Activated CD4-positive, alpha-beta T cell treated with anti-CD3 and anti-CD28 coated beads, Interleukin-2, amount 50 U/mL, for 1 hour (primary cell): ENCODE data around the gene TRNAU1AP.
"Not testable (repeated sequence)": the region's sequence is repeated elsewhere in the genome, so short reads cannot be mapped to it uniquely, and the experiment has no call there.

Source experiments
- DNase-seq: peaks from one replicate; pipeline ENCODE4 v3.0.0-alpha.2; 2020

The TRNAU1AP gene

DNA sequence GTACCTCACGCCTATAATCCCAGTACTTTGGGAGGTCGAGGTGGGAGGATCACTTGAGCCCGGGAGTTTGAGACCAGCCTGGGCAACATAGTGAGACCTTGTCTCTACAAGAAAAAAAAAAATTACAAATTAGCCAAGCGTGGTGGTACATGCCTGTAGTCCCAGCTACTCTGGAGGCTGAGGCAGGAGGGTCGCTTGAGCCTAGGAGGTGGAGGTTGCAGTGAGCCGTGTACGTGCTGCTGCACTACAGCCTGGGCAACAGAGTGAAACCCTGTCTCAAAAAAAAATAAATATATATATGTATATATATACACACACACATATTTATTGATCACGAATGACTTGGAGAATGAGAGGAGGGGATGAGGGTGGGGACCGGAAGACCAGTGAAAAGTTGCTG is 30.3 kb upstream of the TRNAU1AP start:
- DNase-seq: not testable (repeated sequence)

DNA sequence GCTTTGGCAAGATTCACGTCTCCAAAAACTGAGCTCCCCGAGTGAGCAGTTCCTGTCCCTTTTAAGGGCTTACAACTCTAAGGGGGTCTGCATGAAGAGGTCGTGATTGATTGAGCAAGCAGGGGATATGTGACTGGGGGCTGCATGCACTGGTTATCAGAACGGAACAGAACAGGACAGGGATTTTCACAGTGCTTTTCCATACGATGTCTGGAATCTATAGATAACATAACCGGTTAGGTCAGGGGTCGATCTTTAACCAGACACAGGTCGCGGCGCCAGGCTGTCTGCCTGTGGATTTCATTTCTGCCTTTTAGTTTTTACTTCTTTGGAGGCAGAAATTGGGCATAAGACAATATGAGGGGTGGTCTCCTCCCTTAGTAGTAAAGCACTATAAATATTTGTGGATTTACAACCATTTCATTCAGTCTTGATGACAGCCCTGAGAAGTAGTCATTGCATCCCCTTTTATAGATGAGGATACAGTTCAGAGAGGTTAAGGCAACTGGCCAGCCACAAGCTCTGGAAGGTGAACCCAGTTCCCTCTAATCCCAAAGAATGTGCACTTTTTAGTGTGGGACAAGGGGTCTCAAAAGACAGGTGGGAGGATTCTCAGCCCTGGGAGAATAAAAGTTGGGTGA is 27.8 kb upstream of the TRNAU1AP start:
- not testable (repeated sequence) for DNase-seq

DNA sequence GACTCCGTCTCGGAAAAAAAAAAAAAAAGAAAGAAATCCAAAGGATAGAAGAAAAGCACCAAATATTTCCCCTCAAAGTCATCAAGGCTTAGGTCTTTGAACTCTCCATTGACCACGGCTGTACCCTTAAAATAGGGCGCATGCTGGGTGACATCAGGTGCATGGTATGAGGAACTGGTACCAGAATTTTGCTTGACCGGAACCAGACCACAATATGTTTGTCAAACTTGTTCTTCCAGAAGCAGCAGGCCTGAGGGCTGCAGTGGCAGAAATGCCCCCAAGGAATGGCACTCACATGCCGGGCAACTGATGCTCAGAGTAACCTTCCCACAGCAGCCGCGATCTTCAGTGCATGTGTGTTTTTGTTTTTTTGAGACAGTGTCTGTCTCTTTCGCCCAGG is 26.0 kb upstream of the TRNAU1AP start:
- no peak for DNase-seq

DNA sequence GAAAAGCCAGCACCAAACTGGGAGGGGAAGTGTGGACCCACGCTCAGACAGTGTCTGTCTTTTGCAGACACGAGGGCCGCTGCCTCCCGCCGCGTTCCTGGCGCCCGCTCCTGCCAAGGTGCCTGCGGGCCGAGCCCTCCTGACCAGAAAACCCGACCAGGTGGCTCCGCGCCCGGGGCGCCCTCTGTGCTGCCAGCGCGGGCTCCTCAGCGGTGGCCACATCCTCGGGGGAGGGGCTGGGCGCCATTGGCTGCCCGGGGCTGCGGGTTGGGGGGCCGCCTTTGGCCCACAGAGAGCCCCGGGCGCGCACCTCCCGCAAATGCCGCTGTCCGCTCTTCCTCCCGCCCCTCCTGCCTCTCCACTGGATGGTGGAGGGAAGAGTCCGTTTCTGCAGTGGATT is 22.4 kb upstream of the TRNAU1AP start:
- no peak for DNase-seq

DNA sequence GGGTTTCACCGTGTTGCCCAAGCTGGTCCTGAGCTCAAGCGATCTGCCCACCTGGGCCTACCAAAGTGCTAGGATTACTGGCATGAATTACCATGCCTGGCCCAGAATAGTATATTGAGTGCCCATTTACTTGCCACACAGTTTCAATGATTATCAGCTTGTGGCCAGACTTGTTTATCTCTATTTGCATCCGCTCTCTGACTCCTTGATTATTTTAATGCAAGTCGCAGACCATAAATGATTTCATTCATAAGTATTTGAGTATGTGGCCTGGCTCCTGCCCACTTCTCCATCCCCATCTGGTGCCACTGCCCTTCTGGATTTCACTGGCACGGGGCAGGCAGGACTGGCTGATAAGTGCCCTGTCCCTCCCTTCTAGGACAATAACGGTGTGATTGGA is 18.2 kb upstream of the TRNAU1AP start:
- DNase-seq: no peak

DNA sequence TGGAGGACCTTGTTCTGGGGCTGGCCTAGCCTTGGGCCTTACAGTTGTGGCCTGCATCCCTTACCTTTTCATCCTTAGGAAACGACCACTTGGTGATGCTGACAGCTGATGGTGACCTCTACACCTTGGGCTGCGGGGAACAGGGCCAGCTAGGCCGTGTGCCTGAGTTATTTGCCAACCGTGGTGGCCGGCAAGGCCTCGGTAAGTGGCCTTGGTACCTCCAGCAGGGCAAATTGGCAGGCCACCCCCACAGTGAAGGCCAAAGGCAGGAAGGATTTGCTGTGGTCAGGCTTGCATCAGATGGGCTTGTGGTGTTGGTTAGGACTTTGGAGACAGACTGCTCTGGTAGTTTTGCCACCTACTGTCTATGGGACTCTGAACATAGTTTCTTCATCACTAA is 17.7 kb upstream of the TRNAU1AP start:
- no peak for DNase-seq

DNA sequence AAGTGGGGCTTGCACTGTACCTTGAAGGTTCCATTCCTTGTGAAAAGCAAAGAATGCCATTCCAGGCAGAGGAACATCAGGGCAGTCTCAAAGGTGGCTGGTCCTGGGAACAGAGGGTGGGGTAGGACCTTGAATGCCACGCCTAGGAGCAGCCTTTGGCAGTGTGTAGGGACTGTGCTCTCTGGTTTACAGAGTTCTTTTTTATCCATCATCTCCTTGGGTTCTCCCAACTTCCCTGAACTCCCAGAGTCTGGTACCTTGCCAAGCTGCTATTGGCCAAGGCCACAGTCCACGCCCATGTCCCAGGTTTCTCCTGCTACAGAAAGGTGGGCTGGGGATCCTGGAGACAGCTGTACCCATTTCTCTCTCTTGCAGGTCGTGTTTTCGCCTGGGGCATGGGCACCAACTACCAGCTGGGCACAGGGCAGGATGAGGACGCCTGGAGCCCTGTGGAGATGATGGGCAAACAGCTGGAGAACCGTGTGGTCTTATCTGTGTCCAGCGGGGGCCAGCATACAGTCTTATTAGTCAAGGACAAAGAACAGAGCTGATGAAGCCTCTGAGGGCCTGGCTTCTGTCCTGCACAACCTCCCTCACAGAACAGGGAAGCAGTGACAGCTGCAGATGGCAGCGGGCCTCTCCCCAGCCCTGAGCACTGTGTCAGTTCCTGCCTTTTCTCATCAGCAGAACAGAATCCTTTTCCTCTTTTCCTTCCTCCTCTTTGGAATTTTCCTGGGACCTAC is 15.3 kb upstream of the TRNAU1AP start:
- DNase-seq: no peak

DNA sequence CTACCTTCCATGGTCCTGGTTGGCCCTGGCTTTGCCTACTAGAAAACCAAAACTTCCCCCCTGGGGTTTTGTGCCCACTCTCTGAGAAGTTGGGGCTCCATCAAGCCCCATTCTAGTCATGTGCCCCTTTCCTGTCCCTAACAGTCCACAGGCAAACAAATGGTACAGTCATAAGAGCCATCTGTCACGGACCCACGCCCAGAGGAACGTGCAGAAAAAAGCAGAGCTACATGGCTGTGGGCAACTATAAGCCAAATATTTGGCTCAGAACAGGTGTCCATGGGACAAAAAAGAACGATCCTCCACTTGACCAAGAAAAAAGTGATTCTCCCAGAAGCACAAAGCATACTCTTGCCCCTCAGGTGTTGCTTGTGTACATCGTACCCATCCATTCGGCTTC is 14.6 kb upstream of the TRNAU1AP start:
- no peak for DNase-seq

DNA sequence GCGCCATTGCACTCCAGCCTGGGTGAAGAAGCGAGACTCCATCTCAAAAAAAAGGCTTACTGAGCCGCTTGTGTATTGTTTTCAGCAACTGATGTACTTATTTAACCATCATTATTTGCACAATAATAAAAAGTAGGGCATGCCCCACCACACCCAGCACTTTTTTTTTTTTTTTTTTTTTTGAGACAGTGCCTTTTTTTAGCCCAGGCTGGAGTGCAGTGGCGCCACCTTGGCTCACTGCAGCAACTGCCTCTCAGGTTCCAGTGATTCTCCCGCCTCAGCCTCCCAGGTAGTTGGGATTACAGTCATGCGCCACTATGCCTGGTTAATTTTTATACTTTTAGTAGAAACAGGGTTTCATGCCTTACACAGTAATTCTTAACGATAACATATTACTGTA is 12.2 kb upstream of the TRNAU1AP start:
- DNase-seq: no peak

DNA sequence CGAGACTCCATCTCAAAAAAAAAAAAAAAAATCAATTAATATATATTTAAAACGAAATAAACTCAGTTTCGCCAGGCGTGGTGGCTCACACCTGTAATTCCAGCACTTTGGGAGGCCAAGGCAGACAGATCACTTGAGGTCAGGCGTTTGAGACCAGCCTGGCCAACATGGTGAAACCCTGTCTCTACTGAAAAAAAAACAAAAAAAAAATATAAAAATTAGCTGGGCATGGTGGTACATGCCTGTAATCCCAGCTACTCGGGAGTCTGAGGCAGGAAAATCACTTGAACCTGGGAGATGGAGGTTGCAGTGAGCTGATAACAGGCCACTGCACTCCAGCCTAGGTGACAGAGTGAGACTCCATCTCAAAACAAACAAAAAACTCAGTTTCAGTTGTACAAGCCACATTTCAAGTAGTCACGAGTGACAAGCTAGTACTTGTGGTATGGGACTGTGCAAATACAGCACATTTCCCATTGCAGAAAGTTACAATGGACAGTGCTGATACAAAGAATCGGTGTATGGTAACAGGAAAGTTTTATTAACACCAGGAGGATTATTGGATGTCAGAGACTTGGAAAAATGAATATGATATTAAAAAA is 11.4 kb upstream of the TRNAU1AP start:
- not testable (repeated sequence) for DNase-seq

DNA sequence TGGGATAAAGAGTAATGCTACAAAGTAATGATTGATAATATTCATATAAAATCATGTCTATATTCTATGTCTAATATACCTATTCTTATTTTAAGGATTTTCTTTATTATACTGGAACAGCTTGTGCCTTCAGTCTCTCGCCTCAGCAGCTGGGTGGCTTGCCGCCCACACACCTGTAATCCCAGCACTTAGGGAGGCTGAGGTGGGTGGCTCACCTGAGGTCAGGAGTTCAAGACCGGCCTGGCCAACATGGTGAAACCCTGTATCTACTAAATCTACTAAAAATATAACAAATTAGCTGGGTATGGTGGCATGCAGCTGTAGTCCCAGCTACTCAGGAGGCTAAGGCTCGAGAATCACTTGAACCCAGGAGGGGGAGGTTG is 7.6 kb upstream of the TRNAU1AP start:
- no peak for DNase-seq

DNA sequence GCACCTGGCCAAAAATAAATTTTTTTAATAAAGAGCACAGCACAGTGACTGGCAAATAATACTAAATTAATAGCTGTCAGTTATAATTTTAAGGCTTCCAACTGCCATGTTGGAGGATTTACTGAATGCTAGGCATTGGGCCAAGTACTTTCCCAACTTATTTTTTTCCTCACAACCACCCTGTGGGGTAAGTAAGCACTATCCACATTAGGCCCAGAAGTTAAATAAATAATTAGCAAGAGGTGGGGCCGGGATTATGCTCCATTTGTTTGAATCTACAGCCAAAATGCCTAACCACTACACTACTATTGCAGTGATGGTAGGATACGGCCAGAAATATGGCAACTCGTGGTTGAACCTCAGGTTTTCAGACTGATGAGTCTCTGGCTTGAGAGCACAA is 4.6 kb upstream of the TRNAU1AP start:
- no peak for DNase-seq

DNA sequence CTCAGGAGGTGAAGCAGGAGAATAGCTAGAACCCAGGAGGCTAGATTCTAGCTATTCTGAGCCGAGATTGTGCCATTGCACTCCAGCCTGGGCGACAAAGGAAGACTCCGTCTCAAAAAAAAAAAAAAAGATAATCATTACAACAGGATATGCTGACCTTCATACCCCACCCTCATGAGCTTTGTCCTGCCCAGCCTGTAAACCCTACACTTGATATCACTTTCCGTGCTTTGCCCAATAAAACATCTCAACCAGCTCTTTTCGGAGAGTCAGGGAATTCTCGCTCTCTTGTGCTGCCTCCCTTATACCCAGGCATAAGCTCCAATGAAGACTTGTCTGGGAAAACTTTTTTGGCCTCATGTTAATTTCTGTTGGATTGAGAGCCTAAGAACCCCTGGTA is 1.5 kb upstream of the TRNAU1AP start:
- no peak for DNase-seq

DNA sequence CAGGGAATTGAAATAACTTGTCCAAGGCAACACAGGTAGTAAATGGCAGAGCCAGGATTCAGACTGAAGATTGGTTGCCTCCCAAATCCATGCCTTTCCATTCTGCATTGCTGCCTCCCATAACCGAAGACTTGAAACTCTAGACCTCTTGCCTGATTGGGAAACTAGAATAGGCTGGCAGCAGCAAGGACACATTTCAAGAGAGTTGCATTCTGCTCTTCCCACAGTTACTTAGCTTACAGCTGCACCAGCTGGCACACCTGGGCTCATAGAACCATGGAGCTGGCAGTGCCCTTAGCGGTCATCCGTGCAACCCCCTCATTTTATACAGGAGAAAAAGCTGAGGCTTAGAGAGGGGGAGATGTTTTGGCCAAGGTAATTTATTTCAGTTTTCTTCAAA is 8.0 kb downstream of the TRNAU1AP start:
- DNase-seq: no peak

DNA sequence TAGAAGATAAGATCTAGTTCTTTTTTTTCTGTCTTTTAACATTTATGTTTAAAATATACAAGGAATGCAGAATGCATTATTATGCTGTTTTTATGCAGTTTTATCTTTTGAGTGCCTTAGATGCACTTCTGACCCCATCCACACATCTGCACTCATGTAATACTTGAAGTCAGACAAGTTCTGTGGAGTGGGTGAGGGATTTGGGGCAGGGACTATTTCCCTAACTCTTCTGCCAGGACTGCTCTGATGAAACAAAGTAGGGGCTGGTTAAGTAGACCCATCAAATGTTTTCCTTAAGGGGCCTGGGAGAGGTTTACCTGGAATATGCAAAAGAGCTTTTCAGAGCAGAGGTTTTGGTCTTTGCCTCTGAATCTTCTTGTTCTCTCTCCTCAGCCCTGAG is 11.4 kb downstream of the TRNAU1AP start:
- no peak for DNase-seq

DNA sequence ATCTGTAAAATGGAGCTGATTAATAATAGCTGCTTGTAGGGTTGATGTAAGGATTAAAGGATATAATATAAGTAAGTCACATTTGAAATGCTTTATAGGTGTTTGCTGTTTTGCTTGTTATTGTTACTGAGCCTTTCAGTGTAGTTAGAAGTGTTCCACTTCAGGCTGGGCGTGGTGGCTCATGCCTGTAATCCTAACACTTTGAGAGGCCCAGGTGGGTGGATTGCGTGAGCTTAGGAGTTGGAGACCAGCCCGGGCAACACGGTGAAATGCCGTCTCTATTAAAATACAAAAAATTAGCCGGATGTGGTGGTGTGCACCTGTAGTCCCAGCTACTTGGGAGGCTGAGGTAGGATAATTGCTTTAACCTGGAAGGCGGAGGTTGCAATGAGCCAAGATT is 12.2 kb downstream of the TRNAU1AP start:
- DNase-seq: no peak

DNA sequence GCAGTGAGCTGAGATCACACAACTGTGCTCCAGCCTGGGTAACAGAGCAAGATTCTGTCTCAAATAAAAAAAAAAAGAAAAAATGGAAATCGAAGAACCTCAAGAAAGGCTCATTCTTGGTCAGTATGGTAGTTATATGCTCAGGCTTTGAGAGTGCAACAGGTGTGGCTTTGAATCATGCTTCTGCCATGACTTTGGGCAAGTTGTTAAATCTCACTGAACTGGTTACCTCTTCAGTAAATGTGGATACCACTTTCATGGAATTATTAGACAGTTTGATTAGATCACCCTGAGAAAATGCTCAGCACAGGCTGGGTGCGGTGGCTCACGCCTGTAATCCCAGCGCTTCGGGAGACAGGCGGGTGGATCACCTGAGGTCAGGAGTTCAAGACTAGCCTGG is 12.8 kb downstream of the TRNAU1AP start:
- DNase-seq: no peak

DNA sequence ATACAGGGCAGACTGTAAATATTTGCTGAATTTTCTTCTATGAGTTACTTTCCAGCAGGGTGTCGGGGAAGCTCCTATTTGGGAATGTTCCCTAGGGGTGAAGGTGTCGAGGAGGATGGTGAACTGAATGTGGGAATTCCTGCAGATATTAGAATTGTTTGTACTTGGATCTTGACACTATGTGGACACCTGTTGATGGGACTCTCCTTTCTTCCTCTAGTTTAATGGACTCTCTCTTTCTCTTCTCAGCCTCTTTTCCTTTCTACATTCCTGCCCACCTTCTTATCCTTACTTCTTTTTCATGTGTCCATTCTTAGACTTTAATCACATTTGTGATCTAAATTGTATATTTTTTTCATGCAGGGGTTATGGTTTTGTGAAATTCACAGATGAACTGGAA is 14.0 kb downstream of the TRNAU1AP start:
- no peak for DNase-seq

DNA sequence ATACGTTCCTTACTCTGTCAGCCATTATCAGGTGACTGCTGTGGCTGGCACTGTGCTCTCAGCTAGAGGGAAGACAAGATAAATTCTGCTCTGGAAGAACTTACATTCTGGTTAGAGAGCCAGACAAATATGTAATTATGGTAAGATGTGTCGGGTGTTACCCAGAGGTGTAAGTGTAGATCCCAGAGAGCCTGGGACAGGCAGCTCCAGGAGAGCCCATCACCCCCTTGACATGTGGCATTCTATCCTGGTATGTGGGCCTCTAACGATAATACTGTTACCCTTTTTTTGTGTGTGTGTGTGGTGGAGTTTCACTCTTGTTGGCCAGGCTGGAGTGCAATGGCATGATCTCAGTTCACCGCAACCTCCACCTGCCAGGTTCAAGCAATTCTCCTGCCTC is 19.0 kb downstream of the TRNAU1AP start:
- no peak for DNase-seq

DNA sequence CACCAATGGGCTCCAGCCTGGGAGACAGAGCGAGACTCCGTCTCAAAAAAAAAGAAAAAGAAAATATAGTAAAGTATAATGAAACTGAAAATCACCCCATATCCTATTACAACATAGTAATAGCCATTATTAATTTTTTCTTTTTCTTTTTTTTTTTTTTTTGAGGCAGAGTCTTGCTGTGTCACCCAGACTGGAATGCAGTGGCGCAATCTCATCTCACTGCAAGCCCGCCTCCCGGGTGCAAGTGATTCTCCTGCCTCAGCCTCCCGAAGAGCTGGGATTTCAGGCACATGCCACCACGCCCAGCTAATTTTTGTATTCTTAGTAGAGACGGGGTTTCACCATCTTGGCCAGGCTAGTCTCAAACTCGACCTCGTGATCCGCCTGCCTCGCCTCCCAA is 20.0 kb downstream of the TRNAU1AP start:
- DNase-seq: not testable (repeated sequence)

DNA sequence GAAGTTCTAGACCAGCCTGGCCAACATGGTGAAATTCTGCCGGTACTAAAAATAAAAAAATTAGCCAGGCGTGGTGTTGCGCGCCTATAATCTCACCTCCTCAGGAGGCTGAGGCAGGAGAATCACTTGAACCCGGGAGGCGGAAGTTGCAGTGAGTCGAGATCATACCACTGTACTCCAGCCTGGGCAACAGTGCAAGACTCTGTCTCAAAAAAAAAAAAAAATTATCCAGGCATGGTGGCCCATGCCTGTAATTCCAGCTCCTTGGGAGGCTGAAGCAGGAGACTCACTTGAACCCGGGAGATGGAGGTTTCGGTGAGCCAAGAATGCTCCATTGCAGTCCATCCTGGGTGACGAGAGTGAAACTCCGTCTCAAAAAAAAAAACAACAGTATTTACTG is 20.7 kb downstream of the TRNAU1AP start:
- no peak for DNase-seq

DNA sequence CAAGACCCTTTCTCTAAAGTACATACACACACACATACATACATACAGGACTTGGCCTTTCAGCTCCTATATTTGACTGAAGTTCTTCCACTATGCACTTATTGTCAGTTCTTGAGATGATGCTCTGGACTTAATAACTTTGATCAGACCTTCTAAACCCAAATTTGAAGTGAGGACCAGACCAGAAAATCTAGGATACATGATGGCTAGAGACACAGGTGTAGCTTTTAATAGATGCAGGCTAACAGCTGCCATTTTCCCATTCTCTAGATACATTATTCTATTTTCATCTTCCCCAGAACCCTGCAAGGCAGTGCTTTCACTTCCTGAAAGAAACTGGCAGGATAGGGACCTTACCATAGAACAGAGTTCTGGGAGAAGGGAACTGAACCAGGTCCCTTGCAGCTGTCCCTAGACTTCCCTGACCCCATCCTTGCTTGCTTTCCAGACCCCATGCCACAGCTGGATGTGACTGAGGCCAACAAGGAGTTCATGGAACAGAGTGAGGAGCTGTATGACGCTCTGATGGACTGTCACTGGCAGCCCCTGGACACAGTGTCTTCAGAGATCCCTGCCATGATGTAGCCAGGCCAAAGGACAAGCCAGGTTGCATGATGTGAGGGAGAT is 24.3 kb downstream of the TRNAU1AP start:
- DNase-seq: no peak

DNA sequence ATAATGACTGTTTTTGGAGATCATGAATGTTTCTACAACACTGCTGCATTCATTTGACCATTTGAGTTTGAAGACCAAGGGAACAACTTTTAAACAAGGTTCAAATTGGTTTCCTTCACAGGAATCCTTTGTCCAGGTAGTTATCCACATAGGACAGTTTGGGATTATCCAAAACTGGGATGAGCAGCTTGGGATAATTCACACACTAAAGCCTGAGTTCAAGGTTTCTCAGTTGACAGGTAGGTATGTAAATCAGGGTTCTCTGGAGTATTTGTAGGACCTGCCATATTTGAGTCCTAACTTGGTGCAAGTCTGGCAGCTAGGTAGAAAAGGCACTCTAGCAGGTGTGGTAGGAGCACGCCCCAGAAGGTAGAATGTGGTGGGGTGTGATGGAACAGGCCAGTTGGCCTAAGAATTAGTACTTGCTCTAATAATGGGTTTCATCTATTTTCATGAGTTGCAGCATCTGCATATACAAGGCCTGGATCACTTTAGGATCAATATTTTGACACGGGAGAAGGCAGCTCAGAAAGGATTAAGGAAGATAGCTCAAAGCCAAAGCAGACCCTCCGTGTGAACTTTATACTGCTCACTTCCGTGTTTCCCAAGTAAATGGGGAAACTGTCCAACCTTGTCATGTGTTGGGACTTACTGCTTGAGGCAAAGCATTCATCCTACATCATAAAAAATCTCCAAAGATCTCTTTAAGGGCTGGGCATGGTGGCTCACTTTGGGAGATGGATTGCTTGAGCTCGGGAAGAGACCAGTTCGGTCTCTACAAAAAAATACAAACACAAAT is 25.1 kb downstream of the TRNAU1AP start:
- DNase-seq: no peak
